Stomach (tissue), 4 donors: ENCODE measurements around the gene TLCD3A.

Experiments
- CTCF ChIP-seq, 7 experiments: fragments of 450-650 bp in 4 of 7; fragments of 200-600 bp in 3 of 7; sonication (generic) in 3 of 7; IDR thresholded peaks; one replicate each; pipeline ENCODE4 v1.5.1; 2016 to 2019; ENCODE audit warnings: antibody characterized with exemption in 7 of 7, control low read depth in 2 of 7, mild to moderate bottlenecking in 1 of 7
- POLR2A ChIP-seq, 4 donors: fragments of 450-650 bp; IDR thresholded peaks; one replicate each; pipeline ENCODE4 v1.6.1; 2016; ENCODE audit warnings: antibody characterized with exemption in 4 of 4, control low read depth in 2 of 4, mild to moderate bottlenecking in 1 of 4, moderate library complexity in 1 of 4
- POLR2AphosphoS5 ChIP-seq, 3 donors: sonication (generic); formaldehyde crosslinking; IDR thresholded peaks; one replicate each; pipeline ENCODE4 v1.6.1; 2016; ENCODE audit warnings: antibody characterized with exemption in 3 of 3

GRCh38 chr17:778096-778495 is 45.7 kb downstream of the TLCD3A start:
- TF ChIP-seq CTCF (IDR thresholded peaks at IDR 0.05): no peak
- TF ChIP-seq POLR2AphosphoS5 (IDR thresholded peaks at IDR 0.05): no peak
- no peak for TF ChIP-seq POLR2A (IDR thresholded peaks at IDR 0.05)
